Measurements from ENCODE around the gene PRDM10. TPM values are rescaled to one million over a fixed set of nuclear protein-coding genes. Genes with fewer than 3 reads are reported as not detected.

Gene PRDM10
- total RNA-seq, 1 experiment from 2014 or later = 7.7 TPM

GRCh38 chr11:129948926-129949466 lies 53.6 kb downstream of the PRDM10 start:
- H3K14ac ChIP-seq (ENCODE audit: insufficient read depth, low read length) = no peak overlapping the region
- H3K79me2 ChIP-seq (ENCODE audit: insufficient read depth, low read length) = no peaks in the 10 kb centered on the region
- H3K18ac ChIP-seq (ENCODE audit: insufficient read length, low read depth, low read length) = no peak overlapping the region
- H3K27ac ChIP-seq (ENCODE audit: insufficient read length, low read depth, low read length) = no peak overlapping the region
- no peak overlapping the region for H2AFZ ChIP-seq (ENCODE audit: low read length)
- H3K23ac ChIP-seq (ENCODE audit: insufficient read length, low read depth, low read length) = no peak overlapping the region
- Mint-ChIP-seq H3K36me3 (ENCODE audit: insufficient read depth in 1 of 3, low read depth in 3 of 3) (peaks cover 16 to 26% (median 22%) of the 10 kb centered on the region in 3 experiments; a peak in 6 of 7 replicates), H3K27ac (no peak overlapping the region; a peak in 1 of 7 replicates), H3K4me1 (peaks cover 22 to 24% of the 10 kb centered on the region in 2 experiments), H3K9me3 (no peaks in the 10 kb centered on the region), H3K4me3 (no peak overlapping the region), H3K27me3 (ENCODE audit: low read depth) (no peaks in the 10 kb centered on the region)
- no peaks in the 10 kb centered on the region for H3K27me3 ChIP-seq (ENCODE audit: insufficient read depth, low read length)
- no peak overlapping the region for H3K4ac ChIP-seq (ENCODE audit: low read depth, low read length)
- no peaks in the 10 kb centered on the region for H3K9me3 ChIP-seq (ENCODE audit: control insufficient read depth, low read depth, low read length)
- no peaks in the 10 kb centered on the region for H3K79me1 ChIP-seq (ENCODE audit: insufficient read depth, low read depth, low read length, poor library complexity, severe bottlenecking)
- no peak overlapping the region for H4K8ac ChIP-seq (replicated peaks; ENCODE audit: insufficient read length, low read depth, low read length)
- no peak overlapping the region for H3K56ac ChIP-seq (ENCODE audit: insufficient read length, low read depth, low read length)
- no peak overlapping the region for H2BK12ac ChIP-seq (ENCODE audit: insufficient read length, low read depth, low read length)
- no peak overlapping the region for H4K91ac ChIP-seq (ENCODE audit: insufficient read length, low read depth, low read length)
- no peak overlapping the region for H3K9ac ChIP-seq (ENCODE audit: extremely low read depth, insufficient read length, low read length)
- no peak overlapping the region for H2AK5ac ChIP-seq (ENCODE audit: insufficient read length, low read length)
- no peak overlapping the region for H3K4me2 ChIP-seq (ENCODE audit: insufficient read depth, insufficient read length, low read length)
- H2BK5ac ChIP-seq (ENCODE audit: insufficient read length, low read length) = no peak overlapping the region
- no peak overlapping the region for H4K5ac ChIP-seq (ENCODE audit: insufficient read length, low read depth, low read length)
- no peak overlapping the region for H3T11ph ChIP-seq (ENCODE audit: low read length)
- no peak overlapping the region for H2BK20ac ChIP-seq (ENCODE audit: low read depth, low read length, poor library complexity, severe bottlenecking)
- no peaks in the 10 kb centered on the region for H3K23me2 ChIP-seq (ENCODE audit: insufficient read length, low read depth, low read length, poor library complexity, severe bottlenecking)
- no peak overlapping the region for H2BK120ac ChIP-seq (ENCODE audit: low read depth, low read length, poor library complexity, severe bottlenecking)
- H4K20me1 ChIP-seq (ENCODE audit: control insufficient read depth, insufficient read depth, insufficient read length) = no peaks in the 10 kb centered on the region
- no CpG with 5 or more reads among the region's 1 CpG for WGBS (ENCODE audit: extremely low coverage, insufficient read length, low lambda C conversion rate)
- no peak for DNase-seq
- H2BK15ac ChIP-seq (ENCODE audit: low read depth, low read length) = no peak overlapping the region
- 0 out of 2 replicates have a peak, but pooled peaks cover 4% of the 10 kb centered on the region for H3K4me1 ChIP-seq (ENCODE audit: insufficient read depth, low read length)
- TF ChIP-seq CTCF (conservative IDR thresholded peaks at IDR 0.05) = no peak

Measured in H9 (cell line).